ENCODE data around the gene ABCC8.

GRCh38 chr11:17408026-17408425, 68.6 kb downstream of the ABCC8 start:
- TF ChIP-seq EZH2 (IDR thresholded peaks at IDR 0.05), result no peak
- no peak for TF ChIP-seq POLR2AphosphoS5 (IDR thresholded peaks at IDR 0.05; ENCODE audit: borderline replicate concordance, low read depth, low read length)
- TF ChIP-seq FOXP2 (optimal IDR thresholded peaks at IDR 0.05; ENCODE audit: control extremely low read depth, extremely low read length, insufficient read depth), result no peak

Measured in SK-N-MC (cell line).